Placental epithelial cell (primary cell): ENCODE measurements around the gene KRTAP5-3. TPM values are rescaled to one million over a fixed set of nuclear protein-coding genes. Genes with fewer than 3 reads are reported as not detected.

Experiments used
- total RNA-seq: library from RNA; depleted of rRNA; stranded (reverse); fragments of >200 nt; gene quantifications from 2 replicates; pipeline ENCODE4 v1.2.3, GENCODE V29; 2012

Gene KRTAP5-3, protein sequence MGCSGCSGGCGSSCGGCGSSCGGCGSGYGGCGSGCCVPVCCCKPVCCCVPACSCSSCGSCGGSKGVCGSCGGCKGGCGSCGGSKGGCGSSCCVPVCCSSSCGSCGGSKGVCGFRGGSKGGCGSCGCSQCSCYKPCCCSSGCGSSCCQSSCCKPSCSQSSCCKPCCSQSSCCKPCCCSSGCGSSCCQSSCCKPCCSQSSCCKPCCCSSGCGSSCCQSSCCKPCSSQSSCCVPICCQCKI
- not detected in 2 replicates for total RNA-seq

GRCh38 chr11:1608363-1608762 is at the start of gene KRTAP5-3:
Gene KRTAP5-3 (minus strand): TSS chr11:1608463. CDS start chr11:1608385, 78 bp downstream.

GRCh38 chr11:1629326-1630185 is 21.3 kb upstream of the KRTAP5-3 start, which contains the start of gene KRTAP5-5:
Gene KRTAP5-5 (plus strand): TSS chr11:1629775. CDS start chr11:1629841, 66 bp downstream.

GRCh38 chr11:1622086-1622485 is 13.8 kb upstream of the KRTAP5-3 start, which contains the start of gene KRTAP5-4:
Gene KRTAP5-4 (minus strand): TSS chr11:1622138. CDS start chr11:1622093, 45 bp downstream.

DNA sequence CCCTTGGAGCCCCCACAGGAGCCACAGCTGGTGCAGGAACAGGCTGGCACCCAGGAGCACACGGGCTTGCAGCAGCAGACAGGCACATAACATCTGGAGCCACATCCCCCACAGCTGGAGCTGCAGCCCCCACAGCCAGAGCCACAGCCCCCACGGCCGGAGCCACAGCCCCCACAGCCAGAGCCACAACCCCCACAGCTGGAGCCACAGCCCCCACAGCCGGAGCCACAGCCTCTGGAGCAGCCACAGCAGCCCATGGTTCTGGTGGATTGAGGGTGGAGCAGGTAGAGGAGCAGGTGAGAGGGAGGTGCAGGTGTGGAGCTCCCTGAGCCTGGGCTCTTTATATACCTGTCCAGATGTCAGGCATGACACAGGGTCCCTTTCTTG is 10.3 kb downstream of the KRTAP5-3 start, which contains the start of gene KRTAP5-2:
TSS of gene KRTAP5-2 (minus strand) at position 301 of the 387 bp plus-strand sequence. CDS start at position 257, 44 bp downstream.

GRCh38 chr11:1584661-1585370 is 23.4 kb downstream of the KRTAP5-3 start, which contains the start of gene KRTAP5-1:
Gene KRTAP5-1 (minus strand): TSS chr11:1585283. CDS start chr11:1585249, 34 bp downstream.

DNA sequence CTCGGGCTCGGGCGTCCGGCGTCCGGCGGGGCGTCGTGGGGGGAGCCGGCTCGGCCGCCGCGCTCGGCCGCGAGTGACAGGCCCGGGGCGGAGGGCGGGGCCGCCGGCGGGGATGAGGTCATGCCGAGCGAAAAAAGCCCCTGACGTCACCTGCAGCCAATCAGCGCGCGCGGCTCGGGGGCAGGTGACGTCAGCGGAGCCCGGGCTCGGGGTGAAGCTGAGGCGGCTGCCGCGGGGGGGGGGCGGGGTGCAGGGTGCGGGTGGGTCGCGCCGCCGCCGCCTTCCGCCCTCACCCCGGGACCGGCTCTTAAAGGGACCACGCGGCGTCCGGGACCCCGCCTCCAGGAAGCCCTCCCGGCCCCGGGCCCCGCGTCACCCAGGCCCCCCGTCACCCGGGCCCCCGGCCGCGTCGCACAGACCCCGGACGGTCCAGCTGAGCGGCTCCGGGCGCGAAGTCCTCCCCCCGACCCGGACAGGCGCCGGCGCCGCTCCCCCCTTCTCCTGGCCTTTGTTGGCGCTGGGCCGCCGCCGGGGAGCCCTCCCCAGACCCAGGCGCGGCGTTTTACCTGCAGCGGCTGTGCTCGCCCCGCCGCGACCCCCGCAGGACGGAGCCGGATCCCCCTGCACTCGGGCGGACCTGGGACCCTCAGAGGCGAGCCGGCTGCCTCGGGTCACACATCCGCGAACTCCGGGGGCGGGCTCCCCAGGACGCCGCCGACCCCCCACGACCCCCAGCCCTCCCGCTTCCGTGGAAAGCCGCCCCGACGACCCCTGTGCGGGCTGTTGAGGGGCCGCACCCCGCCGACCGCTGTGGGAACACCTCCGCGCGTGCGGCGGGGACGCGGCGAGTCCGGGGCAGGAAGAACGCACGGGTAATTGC is 35.8 kb downstream of the KRTAP5-3 start, which contains the start of gene DUSP8:
TSS of gene DUSP8 (minus strand) at position 75 of the 880 bp plus-strand sequence. CDS start 6,445 bp downstream, outside the sequence.

Other genes with a start within 250 kb of the KRTAP5-3 start
- gene BRSK2, start 218.5 kb downstream of the KRTAP5-3 start, total RNA-seq, result 0.11 and 0.39 TPM in 2 replicates
- 25.5 and 32.3 TPM in 2 replicates for gene MOB2, start 121.7 kb downstream of the KRTAP5-3 start, total RNA-seq
- 0.79 and 1.5 TPM in 2 replicates for gene DUSP8, start 36.2 kb downstream of the KRTAP5-3 start, total RNA-seq
- gene KRTAP5-1, start 23.2 kb downstream of the KRTAP5-3 start, total RNA-seq, result not detected in 2 replicates
- gene KRTAP5-2, start 10.2 kb downstream of the KRTAP5-3 start, total RNA-seq, result not detected in 2 replicates
- gene KRTAP5-4, start 13.7 kb upstream of the KRTAP5-3 start, total RNA-seq, result not detected in 2 replicates
- gene KRTAP5-5, start 21.3 kb upstream of the KRTAP5-3 start, total RNA-seq, result not detected in 2 replicates
- not detected in 2 replicates for gene KRTAP5-6, start 88.7 kb upstream of the KRTAP5-3 start, total RNA-seq
- gene IFITM10, start 142.1 kb upstream of the KRTAP5-3 start, total RNA-seq, result 0.79 TPM in 1 of 2 replicates, not detected in the other
- 58.1 and 60.8 TPM in 2 replicates for gene CTSD, start 155.5 kb upstream of the KRTAP5-3 start, total RNA-seq
- gene SYT8, start 226.5 kb upstream of the KRTAP5-3 start, total RNA-seq, result 0.39 and 1.3 TPM in 2 replicates
- 1.2 TPM in 1 of 2 replicates, not detected in the other for gene TNNI2, start 230.5 kb upstream of the KRTAP5-3 start, total RNA-seq
- 1.2 TPM in 1 of 2 replicates, not detected in the other for gene LSP1, start 244.6 kb upstream of the KRTAP5-3 start, total RNA-seq